GM18951 (cell line): ENCODE data around the gene CEP72.

Experiments
- POLR2A ChIP-seq: IDR thresholded peaks from 4 replicates; pipeline ENCODE4 v1.6.1; 2011; ENCODE audit warnings: mild to moderate bottlenecking; ENCODE audit not compliant: insufficient read length, insufficient read depth; ENCODE audit errors: extremely low read depth
- in situ Hi-C: fragments of 300-500 bp; cut with MboI; formaldehyde crosslinking; loops from one replicate; pipeline ENCODE4 v1.12.0; 2022; ENCODE audit warnings: low sequenced_read_pairs, mixed read lengths, inconsistent platforms; ENCODE audit not compliant: unreplicated experiment

Gene CEP72

GRCh38 chr5:660491-661030 is 48.4 kb downstream of the CEP72 start:
- in situ Hi-C loops, result no loop called here
- TF ChIP-seq POLR2A, result no peak

- in situ Hi-C loops, result no loop called here
- no peak for TF ChIP-seq POLR2A
These were observed 50.0 kb downstream of the CEP72 start for GRCh38 chr5:661891-662750.

- in situ Hi-C loops, result no loop called here
- no peak for TF ChIP-seq POLR2A
These were observed 50.8 kb downstream of the CEP72 start for GRCh38 chr5:662751-663435.

GRCh38 chr5:663436-664342 is 51.5 kb downstream of the CEP72 start:
- no peak for TF ChIP-seq POLR2A
- in situ Hi-C loops, result no loop called here

- TF ChIP-seq POLR2A, result no peak
- in situ Hi-C loops, result no loop called here
These were observed 52.3 kb downstream of the CEP72 start for GRCh38 chr5:664343-664993.

GRCh38 chr5:664994-665360 is 52.8 kb downstream of the CEP72 start:
- in situ Hi-C loops, result no loop called here
- no peak for TF ChIP-seq POLR2A

GRCh38 chr5:665541-665955 is 53.4 kb downstream of the CEP72 start:
- in situ Hi-C loops, result no loop called here
- TF ChIP-seq POLR2A, result no peak

GRCh38 chr5:665956-666711 is 54.0 kb downstream of the CEP72 start:
- no peak for TF ChIP-seq POLR2A
- in situ Hi-C loops, result no loop called here

GRCh38 chr5:666816-667498 is 54.8 kb downstream of the CEP72 start:
- in situ Hi-C loops, result no loop called here
- TF ChIP-seq POLR2A, result no peak

- in situ Hi-C loops, result no loop called here
- no peak for TF ChIP-seq POLR2A
These were observed 56.3 kb downstream of the CEP72 start for GRCh38 chr5:668283-668995.
